GM06990 (cell line): ENCODE data around the gene HDAC4.

Experiments
- DNase-seq: peaks from one replicate; pipeline ENCODE4 v3.0.0-alpha.2; 2011; ENCODE audit not compliant: insufficient read length; ENCODE audit errors: extremely low read depth
- H3K27me3 ChIP-seq: replicated peaks from 2 replicates; pipeline ENCODE4 v1.6.0; 2011; ENCODE audit warnings: low read length; ENCODE audit not compliant: control insufficient read depth, insufficient read depth
- H3K36me3 ChIP-seq: 2 replicates; pipeline ENCODE4 v1.5.1; 2011; ENCODE audit warnings: low read length; ENCODE audit not compliant: control insufficient read depth, insufficient read depth
- H3K4me3 ChIP-seq: replicated peaks from 2 replicates; pipeline ENCODE4 v1.5.1; 2011; ENCODE audit warnings: low read depth, mild to moderate bottlenecking, control low read depth, low read length
- CTCF ChIP-seq: IDR thresholded peaks from 2 replicates; pipeline ENCODE4 v1.5.1; 2011; ENCODE audit warnings: low read length, control low read depth, mild to moderate bottlenecking, inconsistent platforms; ENCODE audit not compliant: insufficient read depth, poor library complexity, severe bottlenecking

HDAC4 gene

DNA sequence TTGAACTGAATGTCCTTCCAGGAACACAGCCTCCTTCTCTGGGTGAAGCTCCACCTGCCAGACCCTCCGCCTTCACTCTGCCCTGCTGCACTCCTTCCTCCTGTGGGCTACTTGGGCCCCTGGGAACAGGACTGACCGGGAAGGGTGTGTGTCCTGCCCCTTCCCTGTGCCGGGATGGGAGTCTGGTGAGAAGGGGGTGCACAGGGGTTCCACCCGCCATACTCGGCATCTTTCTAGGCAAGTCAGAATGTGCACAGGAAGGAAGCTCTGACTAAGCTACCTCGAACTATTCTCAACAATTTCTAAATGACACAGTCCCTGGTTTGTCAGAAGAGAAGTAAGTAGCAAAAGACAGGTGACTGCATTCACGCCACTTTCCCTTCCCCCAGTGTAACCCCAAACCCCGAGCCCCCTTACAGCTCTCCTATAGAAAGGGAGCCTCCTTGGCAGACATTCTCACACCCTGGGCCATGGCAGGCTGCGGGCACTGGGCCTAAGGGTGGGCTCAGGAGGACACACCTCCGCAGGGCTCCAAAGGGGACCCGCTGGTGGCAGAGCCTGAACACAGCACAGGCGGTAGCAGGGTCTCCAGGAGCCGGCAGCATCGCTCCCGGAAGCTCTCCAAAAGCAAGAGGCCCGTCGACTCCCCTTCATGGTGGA is 184.1 kb downstream of the HDAC4 start:
- Histone ChIP-seq H3K36me3 (no peaks in the 10 kb centered on the region), H3K27me3 (no peaks in the 10 kb centered on the region), H3K4me3 (no peak overlapping the region)
- TF ChIP-seq CTCF = no peak
- DNase-seq = peak; percentile 41

DNA sequence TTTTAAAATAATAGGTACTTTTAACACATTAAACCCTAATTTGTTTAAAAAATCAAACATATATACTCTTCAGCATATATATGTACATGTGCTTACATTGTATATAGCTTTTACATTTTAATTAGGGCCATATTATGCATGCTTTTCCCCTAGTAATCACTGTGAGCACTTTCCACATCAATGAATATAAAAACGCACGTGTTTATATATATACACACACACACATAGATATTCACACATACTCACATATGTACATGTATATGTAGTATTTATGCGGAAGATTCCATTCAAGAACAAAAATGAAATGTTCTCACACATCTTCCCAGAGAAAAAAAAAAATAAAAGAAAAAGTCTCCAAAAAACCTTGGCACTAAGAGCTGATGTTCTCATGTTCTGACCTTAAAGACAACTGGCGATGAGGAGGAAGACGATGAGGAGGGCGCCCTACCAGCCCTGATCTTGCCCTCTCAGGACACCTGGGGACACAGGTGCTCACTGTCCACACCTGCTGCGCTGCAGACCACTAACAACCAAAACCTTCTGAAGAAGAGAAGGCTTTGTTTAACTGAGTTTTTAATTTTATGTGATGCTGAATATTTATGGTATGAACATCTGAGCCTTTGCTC is 184.7 kb downstream of the HDAC4 start:
- no peak overlapping the region for H3K4me3 ChIP-seq
- DNase-seq = no peak
- H3K36me3 ChIP-seq = no peaks in the 10 kb centered on the region
- H3K27me3 ChIP-seq = no peaks in the 10 kb centered on the region
- no peak for TF ChIP-seq CTCF

DNA sequence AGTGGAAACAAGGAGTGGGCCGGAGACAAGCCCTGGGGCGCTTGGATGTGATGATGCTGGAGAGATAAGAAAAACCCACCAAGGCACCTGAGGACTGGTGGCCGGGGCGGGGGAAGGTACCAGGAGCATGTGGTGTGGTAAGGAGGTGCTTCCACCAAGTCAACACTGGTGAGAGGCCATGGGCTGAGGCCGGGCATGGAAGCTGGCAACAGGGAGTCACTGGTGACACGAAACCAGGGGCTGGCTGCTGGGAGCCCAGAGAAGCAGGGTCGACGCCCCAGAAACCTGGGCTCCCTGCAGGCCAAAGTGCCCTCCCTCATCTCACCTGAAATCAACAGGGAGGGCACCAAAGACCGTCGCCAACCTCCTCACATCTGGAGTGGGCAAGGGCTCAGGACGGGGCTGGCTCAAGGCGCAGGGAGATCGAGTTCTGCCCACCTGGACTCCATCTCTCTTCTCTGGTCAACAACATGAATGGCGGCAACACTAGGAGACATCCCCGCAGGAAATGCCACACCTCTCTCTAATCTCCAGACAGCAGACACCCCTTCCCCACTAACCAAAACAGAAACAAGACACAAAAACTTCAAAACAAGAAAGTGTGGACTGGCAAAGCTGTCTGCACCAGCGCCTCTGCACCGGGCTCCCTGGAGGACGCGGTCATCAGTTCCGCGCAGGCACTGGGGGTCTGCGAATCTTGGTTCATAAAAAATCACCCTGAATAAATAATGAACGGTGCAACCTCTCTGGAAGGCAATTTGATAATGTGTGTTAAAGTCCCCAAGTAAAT is 185.5 kb downstream of the HDAC4 start:
- TF ChIP-seq CTCF = no peak
- no peaks in the 10 kb centered on the region for H3K27me3 ChIP-seq
- H3K36me3 ChIP-seq = no peaks in the 10 kb centered on the region
- no peak overlapping the region for H3K4me3 ChIP-seq
- no peak for DNase-seq

- no peak for DNase-seq
- Histone ChIP-seq H3K36me3 (no peaks in the 10 kb centered on the region), H3K27me3 (no peaks in the 10 kb centered on the region), H3K4me3 (no peak overlapping the region)
- TF ChIP-seq CTCF = no peak
Measured at GRCh38 chr2:239214725-239215124, 186.1 kb downstream of the HDAC4 start.

- H3K4me3 ChIP-seq = no peak overlapping the region
- H3K36me3 ChIP-seq = no peaks in the 10 kb centered on the region
- DNase-seq = no peak
- TF ChIP-seq CTCF = no peak
- H3K27me3 ChIP-seq = no peaks in the 10 kb centered on the region
Measured at GRCh38 chr2:239213643-239214101, 187.1 kb downstream of the HDAC4 start.
